DMS153 treated with DMSO at 0.1 percent for 48 hours (cell line): ENCODE data around the gene GSDME.

Source experiments
- DNase-seq: peaks from one replicate; lab custom pipeline; 2025; ENCODE audit not compliant: unreplicated experiment; lab: John Stamatoyannopoulos, UW

The GSDME gene

GRCh38 chr7:24723178-24723530, 34.1 kb downstream of the GSDME start:
- DNase-seq, result no peak

GRCh38 chr7:24722386-24723177, 34.7 kb downstream of the GSDME start:
- no peak for DNase-seq

GRCh38 chr7:24721481-24722001, 35.7 kb downstream of the GSDME start:
- no peak for DNase-seq

- DNase-seq, result no peak
Measured at GRCh38 chr7:24720283-24720682, 37.0 kb downstream of the GSDME start.

GRCh38 chr7:24718977-24719491, 38.2 kb downstream of the GSDME start:
- peak; percentile 39 for DNase-seq

- no peak for DNase-seq
Measured at GRCh38 chr7:24718431-24718831, 38.8 kb downstream of the GSDME start.

- no peak for DNase-seq
Measured at GRCh38 chr7:24717694-24718320, 39.5 kb downstream of the GSDME start.

- DNase-seq, result no peak
Measured at GRCh38 chr7:24717247-24717622, 40.0 kb downstream of the GSDME start.

- DNase-seq, result no peak
Measured at GRCh38 chr7:24716480-24717246, 40.6 kb downstream of the GSDME start.

GRCh38 chr7:24715661-24716479, 41.4 kb downstream of the GSDME start:
- no peak for DNase-seq

- DNase-seq, result no peak
Measured at GRCh38 chr7:24715171-24715570, 42.1 kb downstream of the GSDME start.

- no peak for DNase-seq
Measured at GRCh38 chr7:24714676-24715010, 42.6 kb downstream of the GSDME start.

- DNase-seq, result no peak
Measured at GRCh38 chr7:24713850-24714675, 43.2 kb downstream of the GSDME start.

- no peak for DNase-seq
Measured at GRCh38 chr7:24713039-24713793, 44.0 kb downstream of the GSDME start.

- no peak for DNase-seq
Measured at GRCh38 chr7:24709585-24710360, 47.5 kb downstream of the GSDME start.

GRCh38 chr7:24709051-24709450, 48.2 kb downstream of the GSDME start:
- DNase-seq, result no peak

GRCh38 chr7:24707988-24708615, 49.2 kb downstream of the GSDME start:
- no peak for DNase-seq
